GM12865 (cell line): ENCODE data around the gene CYBRD1.
"Not testable (repeated sequence)": the region's sequence is repeated elsewhere in the genome, so short reads cannot be mapped to it uniquely, and the experiment has no call there.

Experiments used
- DNase-seq: peaks from one replicate; pipeline ENCODE4 v3.0.0; 2010; ENCODE audit warnings: low read depth
- H3K4me3 ChIP-seq: 2 replicates; pipeline ENCODE4 v1.5.1; 2011; ENCODE audit warnings: mild to moderate bottlenecking, low read depth, low read length, control low read depth
- TF ChIP-seq, protein P1 (sequence below): IDR thresholded peaks from 2 replicates; pipeline ENCODE4 v1.5.1; 2011; ENCODE audit warnings: low read length, control low read depth, low read depth, inconsistent platforms; ENCODE audit not compliant: insufficient read depth; ENCODE audit errors: missing control alignments

CYBRD1 gene

DNA sequence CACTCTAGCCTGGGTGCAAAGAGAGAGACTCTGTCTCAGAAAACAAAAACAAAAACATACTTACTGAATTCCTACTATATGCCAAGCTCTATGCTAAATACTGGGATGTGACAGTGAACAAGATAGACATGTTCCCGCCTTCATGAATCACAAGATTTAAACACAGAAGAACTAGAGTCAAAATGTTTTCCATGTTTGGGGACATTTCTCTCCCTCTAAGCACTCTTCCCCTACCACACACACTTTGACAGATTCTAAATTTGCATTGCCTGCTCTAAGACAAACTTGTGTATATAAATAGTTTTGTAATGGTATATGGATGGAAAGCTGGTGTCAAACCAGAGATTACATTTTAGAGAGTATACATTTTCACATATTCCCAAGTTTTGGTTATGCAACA, 11.1 kb downstream of the CYBRD1 start:
- DNase-seq = no peak
- TF ChIP-seq, protein P1, sequence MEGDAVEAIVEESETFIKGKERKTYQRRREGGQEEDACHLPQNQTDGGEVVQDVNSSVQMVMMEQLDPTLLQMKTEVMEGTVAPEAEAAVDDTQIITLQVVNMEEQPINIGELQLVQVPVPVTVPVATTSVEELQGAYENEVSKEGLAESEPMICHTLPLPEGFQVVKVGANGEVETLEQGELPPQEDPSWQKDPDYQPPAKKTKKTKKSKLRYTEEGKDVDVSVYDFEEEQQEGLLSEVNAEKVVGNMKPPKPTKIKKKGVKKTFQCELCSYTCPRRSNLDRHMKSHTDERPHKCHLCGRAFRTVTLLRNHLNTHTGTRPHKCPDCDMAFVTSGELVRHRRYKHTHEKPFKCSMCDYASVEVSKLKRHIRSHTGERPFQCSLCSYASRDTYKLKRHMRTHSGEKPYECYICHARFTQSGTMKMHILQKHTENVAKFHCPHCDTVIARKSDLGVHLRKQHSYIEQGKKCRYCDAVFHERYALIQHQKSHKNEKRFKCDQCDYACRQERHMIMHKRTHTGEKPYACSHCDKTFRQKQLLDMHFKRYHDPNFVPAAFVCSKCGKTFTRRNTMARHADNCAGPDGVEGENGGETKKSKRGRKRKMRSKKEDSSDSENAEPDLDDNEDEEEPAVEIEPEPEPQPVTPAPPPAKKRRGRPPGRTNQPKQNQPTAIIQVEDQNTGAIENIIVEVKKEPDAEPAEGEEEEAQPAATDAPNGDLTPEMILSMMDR = no peak

DNA sequence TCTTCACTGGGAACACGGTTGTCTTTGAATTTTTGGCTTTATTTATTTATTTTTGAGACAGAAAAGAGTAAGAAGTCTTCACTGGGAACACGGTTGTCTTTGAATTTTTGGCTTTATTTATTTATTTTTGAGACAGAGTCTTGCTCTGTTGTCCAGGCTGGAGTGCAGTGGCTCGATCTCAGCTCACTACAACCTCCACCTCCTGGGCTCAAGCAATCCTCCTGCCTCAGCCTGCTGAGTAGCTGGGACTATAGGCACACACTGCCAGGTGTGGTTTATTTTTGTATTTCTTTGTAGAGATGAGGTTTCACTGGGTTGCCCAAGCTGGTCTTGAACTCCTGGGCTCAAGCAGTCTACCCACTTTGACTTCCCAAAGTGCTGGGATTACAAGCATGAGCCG, 13.3 kb downstream of the CYBRD1 start:
- H3K4me3 ChIP-seq, DNase-seq: not testable (repeated sequence)

More for the DNA sequence above, 11.1 kb downstream of the CYBRD1 start:
- no peak overlapping the region for H3K4me3 ChIP-seq

DNA sequence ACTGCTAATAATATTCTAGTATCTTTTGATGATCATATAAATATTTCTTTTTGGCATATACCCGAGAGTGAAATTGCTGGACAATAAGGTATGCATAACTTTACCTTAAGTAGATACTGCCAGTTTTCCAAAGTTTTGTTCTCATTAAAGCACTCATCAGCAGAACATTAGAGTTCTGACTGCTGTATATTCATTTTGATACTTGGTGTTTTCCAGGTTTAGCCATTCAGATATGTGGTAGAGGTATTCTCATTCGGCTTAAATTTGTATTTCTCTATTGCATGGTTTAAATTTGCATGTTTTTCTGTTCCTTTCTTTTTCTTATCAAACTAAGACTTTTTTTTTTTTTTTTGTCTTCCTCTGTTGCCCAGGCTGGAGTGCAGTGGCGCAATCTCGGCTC, 18.2 kb downstream of the CYBRD1 start:
- no peak overlapping the region for H3K4me3 ChIP-seq
- DNase-seq = peak; percentile 46
- TF ChIP-seq, protein P1 = no peak

DNA sequence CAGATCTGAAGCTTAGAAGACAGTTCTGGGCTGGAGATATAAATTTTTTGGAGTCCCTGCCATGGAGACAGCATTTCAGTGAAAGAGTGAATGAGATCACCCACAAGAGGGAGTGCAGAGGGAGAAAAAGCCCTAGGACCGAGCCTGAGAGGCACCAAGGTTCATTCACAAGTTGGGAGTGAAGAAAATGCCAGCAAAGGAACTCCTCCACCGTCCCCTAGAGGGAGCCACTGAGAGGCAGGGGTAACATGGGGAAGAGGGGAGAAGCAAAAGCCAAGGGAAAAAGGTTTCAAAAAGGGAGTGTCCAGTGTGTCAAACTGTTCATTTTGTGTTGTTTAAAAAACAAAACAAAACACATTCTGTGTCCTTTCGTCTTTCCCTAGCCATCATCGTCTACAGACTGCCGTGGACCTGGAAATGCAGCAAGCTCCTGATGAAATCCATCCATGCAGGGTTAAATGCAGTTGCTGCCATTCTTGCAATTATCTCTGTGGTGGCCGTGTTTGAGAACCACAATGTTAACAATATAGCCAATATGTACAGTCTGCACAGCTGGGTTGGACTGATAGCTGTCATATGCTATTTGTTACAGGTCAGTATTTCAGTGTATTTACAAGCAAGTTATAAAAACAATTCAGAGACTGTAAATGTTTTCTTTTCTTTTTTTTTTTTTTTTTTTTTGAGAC, 19.1 kb downstream of the CYBRD1 start:
- DNase-seq = peak; percentile 39
- H3K4me3 ChIP-seq = no peak overlapping the region
- TF ChIP-seq, protein P1 = peak; percentile 46

DNA sequence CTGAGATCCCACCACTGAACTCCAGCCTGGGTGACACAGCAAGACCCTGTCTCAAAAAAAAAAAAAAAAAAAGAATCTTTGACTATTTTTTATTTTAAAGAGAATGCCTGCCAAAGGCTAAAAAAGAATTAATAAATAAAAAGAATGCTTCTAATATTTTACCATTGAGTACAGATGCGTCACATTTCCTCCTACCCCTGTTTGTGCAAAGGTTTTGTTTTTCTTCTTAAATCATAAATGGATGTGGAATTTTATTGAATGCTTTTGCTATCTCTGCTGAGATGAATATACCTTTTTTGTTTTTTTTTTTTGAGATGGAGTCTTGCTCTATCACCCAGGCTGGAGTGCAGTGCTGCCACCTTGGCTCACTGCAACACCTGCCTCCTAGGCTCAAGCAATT, 22.8 kb downstream of the CYBRD1 start:
- TF ChIP-seq, protein P1 = no peak
- H3K4me3 ChIP-seq = no peak overlapping the region
- no peak for DNase-seq

DNA sequence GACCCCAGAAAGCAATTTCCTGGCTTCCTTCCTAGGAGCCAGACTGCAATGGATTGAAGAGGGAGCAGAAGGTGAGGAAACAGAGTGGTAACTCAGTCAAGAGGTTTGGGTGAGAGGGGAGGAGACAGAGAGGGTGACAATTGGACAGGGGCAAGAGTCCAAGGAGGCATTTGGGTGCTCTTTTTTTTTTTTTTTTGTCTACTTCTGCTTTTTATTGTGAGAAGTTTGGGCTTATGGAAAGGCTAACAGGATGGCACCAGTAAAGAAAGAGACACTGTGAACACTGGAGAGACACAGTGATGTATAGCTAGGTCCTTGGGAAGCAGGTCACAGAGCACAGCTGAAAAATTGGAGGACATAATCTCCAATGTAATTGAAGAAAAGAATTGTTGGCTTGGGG, 25.0 kb downstream of the CYBRD1 start:
- no peak overlapping the region for H3K4me3 ChIP-seq
- no peak for DNase-seq

DNA sequence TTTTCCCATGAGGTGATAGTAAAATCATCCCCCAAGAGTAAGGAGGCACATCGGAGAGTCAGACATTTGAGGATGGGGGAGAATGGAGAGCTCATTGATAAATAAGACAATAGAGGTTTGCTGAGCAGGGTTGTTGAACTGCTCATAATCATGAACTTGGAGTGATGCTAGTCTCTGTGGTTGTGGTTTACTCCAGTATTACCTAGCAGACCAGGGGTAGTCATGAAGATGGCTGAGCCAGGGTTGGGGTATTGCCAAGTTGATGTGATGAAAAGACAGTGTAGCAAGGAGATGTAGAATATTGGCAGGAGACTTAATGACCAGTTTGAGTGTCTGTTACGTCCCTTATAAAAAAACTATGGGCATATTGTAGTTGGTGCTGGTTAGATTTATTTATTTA, 25.4 kb downstream of the CYBRD1 start:
- peak; percentile 33 for DNase-seq
- no peak overlapping the region for H3K4me3 ChIP-seq
- TF ChIP-seq, protein P1 = no peak

More for the DNA sequence above, 25.0 kb downstream of the CYBRD1 start:
- TF ChIP-seq, protein P1 = no peak
